Activated T-helper 2 cell treated with anti-CD3 and anti-CD28 coated beads, Interferon-gamma antibody, Interleukin-2, Interleukin-4, amounts not matched to agents 10 μg/mL and 5 μg/mL and 100 μg/mL, durations not matched to agents 14 hours and 24 hours and 36 hours (primary cell): Measurements from ENCODE around the gene HAGH. TPM values are rescaled to one million over a fixed set of nuclear protein-coding genes. Genes with fewer than 3 reads are reported as not detected.

Experiments used
- DNase-seq: peaks from one replicate; pipeline ENCODE4 v3.0.0; 2021; ENCODE audit warnings: low spot score
- H3K27ac Mint-ChIP-seq: one replicate; pipeline ENCODE4 v1.8.0; 2021; ENCODE audit warnings: mixed read lengths
- H3K27me3 Mint-ChIP-seq: one replicate; pipeline ENCODE4 v1.8.0; 2021; ENCODE audit warnings: low read depth, mixed read lengths
- H3K36me3 Mint-ChIP-seq: one replicate; pipeline ENCODE4 v1.8.0; 2021; ENCODE audit warnings: low read depth, mixed read lengths
- H3K4me1 Mint-ChIP-seq: one replicate; pipeline ENCODE4 v1.8.0; 2021; ENCODE audit warnings: low read depth, mixed read lengths
- H3K4me3 Mint-ChIP-seq: one replicate; pipeline ENCODE4 v1.8.0; 2021; ENCODE audit warnings: low read depth, mild to moderate bottlenecking, moderate library complexity, mixed read lengths
- H3K9me3 Mint-ChIP-seq: one replicate; pipeline ENCODE4 v1.8.0; 2021; ENCODE audit warnings: mixed read lengths
- intact Hi-C: fragments of 100-400 bp; cut with micrococcal nuclease; formaldehyde crosslinking; loops from one replicate; pipeline ENCODE4 v1.15.1; 2023
- total RNA-seq: library from RNA; stranded (reverse); gene quantifications from 2 replicates; pipeline ENCODE4 v1.2.3, GENCODE V29; 2022

HAGH gene
- total RNA-seq, 1 donor from 2014 or later = 67.6 TPM

- intact Hi-C loops = no loop called here
- H3K36me3 Mint-ChIP-seq = peaks cover 8% of the 10 kb centered on the region
- peaks cover 3% of the 10 kb centered on the region for H3K9me3 Mint-ChIP-seq
- H3K27ac Mint-ChIP-seq = no peak overlapping the region
- no peaks in the 10 kb centered on the region for H3K4me1 Mint-ChIP-seq
- H3K27me3 Mint-ChIP-seq = no peaks in the 10 kb centered on the region
- DNase-seq = no peak
- H3K4me3 Mint-ChIP-seq = no peak overlapping the region
Observed at GRCh38 chr16:1792836-1793577, 33.6 kb downstream of the HAGH start.

GRCh38 chr16:1791943-1792812, 34.4 kb downstream of the HAGH start:
- H3K4me1 Mint-ChIP-seq = no peaks in the 10 kb centered on the region
- no peak overlapping the region for H3K4me3 Mint-ChIP-seq
- DNase-seq = no peak
- peaks cover 1% of the 10 kb centered on the region for H3K9me3 Mint-ChIP-seq
- peaks cover 7% of the 10 kb centered on the region for H3K36me3 Mint-ChIP-seq
- intact Hi-C loops = no loop called here
- H3K27ac Mint-ChIP-seq = no peak overlapping the region
- no peaks in the 10 kb centered on the region for H3K27me3 Mint-ChIP-seq

- no peak overlapping the region for H3K4me3 Mint-ChIP-seq
Observed at GRCh38 chr16:1791256-1791942, 35.2 kb downstream of the HAGH start.

GRCh38 chr16:1790611-1791255, 35.9 kb downstream of the HAGH start:
- Mint-ChIP-seq H3K4me3 (no peak overlapping the region), H3K27ac (no peak overlapping the region), H3K36me3 (peaks cover 5% of the 10 kb centered on the region), H3K27me3 (no peaks in the 10 kb centered on the region), H3K4me1 (no peaks in the 10 kb centered on the region), H3K9me3 (no peaks in the 10 kb centered on the region)
- intact Hi-C loops = no loop called here
- no peak for DNase-seq

More at GRCh38 chr16:1791256-1791942, 35.2 kb downstream of the HAGH start:
- DNase-seq = no peak
- no peaks in the 10 kb centered on the region for H3K4me1 Mint-ChIP-seq
- intact Hi-C loops = no loop called here
- H3K9me3 Mint-ChIP-seq = no peaks in the 10 kb centered on the region
- no peaks in the 10 kb centered on the region for H3K27me3 Mint-ChIP-seq
- H3K36me3 Mint-ChIP-seq = peaks cover 5% of the 10 kb centered on the region
- H3K27ac Mint-ChIP-seq = no peak overlapping the region

GRCh38 chr16:1790261-1790610, 36.4 kb downstream of the HAGH start:
- no peak for DNase-seq
- Mint-ChIP-seq H3K9me3 (no peaks in the 10 kb centered on the region), H3K27me3 (no peaks in the 10 kb centered on the region), H3K4me3 (no peak overlapping the region), H3K27ac (no peak overlapping the region), H3K4me1 (no peaks in the 10 kb centered on the region), H3K36me3 (peaks cover 10% of the 10 kb centered on the region)
- intact Hi-C loops = no loop called here

GRCh38 chr16:1789643-1790045, 37.0 kb downstream of the HAGH start:
- intact Hi-C loops = no loop called here
- DNase-seq = no peak
- Mint-ChIP-seq H3K27me3 (no peaks in the 10 kb centered on the region), H3K27ac (no peak overlapping the region), H3K4me3 (no peak overlapping the region), H3K4me1 (no peaks in the 10 kb centered on the region), H3K36me3 (peaks cover 12% of the 10 kb centered on the region), H3K9me3 (no peaks in the 10 kb centered on the region)

- intact Hi-C loops = no loop called here
- H3K27me3 Mint-ChIP-seq = no peaks in the 10 kb centered on the region
- H3K36me3 Mint-ChIP-seq = peaks cover 12% of the 10 kb centered on the region
- no peaks in the 10 kb centered on the region for H3K9me3 Mint-ChIP-seq
- no peak for DNase-seq
- H3K27ac Mint-ChIP-seq = no peak overlapping the region
- no peak overlapping the region for H3K4me3 Mint-ChIP-seq
- H3K4me1 Mint-ChIP-seq = no peaks in the 10 kb centered on the region
Observed at GRCh38 chr16:1788708-1789100, 37.9 kb downstream of the HAGH start.

GRCh38 chr16:1788095-1788707, 38.4 kb downstream of the HAGH start:
- Mint-ChIP-seq H3K27me3 (no peaks in the 10 kb centered on the region), H3K4me3 (no peak overlapping the region), H3K27ac (no peak overlapping the region), H3K4me1 (peaks cover 2% of the 10 kb centered on the region), H3K36me3 (peaks cover 15% of the 10 kb centered on the region), H3K9me3 (no peaks in the 10 kb centered on the region)
- intact Hi-C loops = no loop called here
- DNase-seq = no peak

GRCh38 chr16:1787322-1788094, 39.1 kb downstream of the HAGH start:
- Mint-ChIP-seq H3K4me1 (peaks cover 2% of the 10 kb centered on the region), H3K27ac (no peak overlapping the region), H3K36me3 (peaks cover 16% of the 10 kb centered on the region), H3K9me3 (no peaks in the 10 kb centered on the region), H3K27me3 (no peaks in the 10 kb centered on the region), H3K4me3 (no peak overlapping the region)
- DNase-seq = no peak
- intact Hi-C loops = no loop called here

GRCh38 chr16:1787056-1787321, 39.6 kb downstream of the HAGH start:
- peaks cover 2% of the 10 kb centered on the region for H3K4me1 Mint-ChIP-seq
- intact Hi-C loops = no loop called here
- no peak overlapping the region for H3K4me3 Mint-ChIP-seq
- DNase-seq = no peak
- H3K9me3 Mint-ChIP-seq = no peaks in the 10 kb centered on the region
- no peak overlapping the region for H3K27ac Mint-ChIP-seq
- H3K27me3 Mint-ChIP-seq = no peaks in the 10 kb centered on the region
- H3K36me3 Mint-ChIP-seq = peaks cover 16% of the 10 kb centered on the region

GRCh38 chr16:1786242-1787055, 40.2 kb downstream of the HAGH start:
- no peak overlapping the region for H3K27ac Mint-ChIP-seq
- DNase-seq = no peak
- peaks cover 16% of the 10 kb centered on the region for H3K36me3 Mint-ChIP-seq
- peaks cover 7% of the 10 kb centered on the region for H3K4me1 Mint-ChIP-seq
- intact Hi-C loops = no loop called here
- H3K4me3 Mint-ChIP-seq = no peak overlapping the region
- no peaks in the 10 kb centered on the region for H3K9me3 Mint-ChIP-seq
- H3K27me3 Mint-ChIP-seq = no peaks in the 10 kb centered on the region
